DOHH2 (cell line): ENCODE data around the gene PDZRN3.

Experiments used
- CTCF ChIP-seq: fragments of 200-600 bp; sonication (generic); IDR thresholded peaks from one replicate; pipeline ENCODE4 v1.5.1; 2014; ENCODE audit warnings: antibody characterized with exemption, mild to moderate bottlenecking, low read depth, low read length; ENCODE audit not compliant: poor library complexity, severe bottlenecking
- EZH2phosphoT487 ChIP-seq: fragments of 200-600 bp; sonication (generic); IDR thresholded peaks from 2 replicates; pipeline ENCODE4 v1.6.1; 2017; ENCODE audit warnings: borderline replicate concordance, mild to moderate bottlenecking, antibody characterized with exemption, low read length, moderate library complexity, mixed read lengths

GRCh38 chr3:73571238-73571794 is 53.4 kb downstream of the PDZRN3 start:
- TF ChIP-seq CTCF (no peak), EZH2phosphoT487 (no peak)
